Measurements from ENCODE around the gene HOXC12. TPM values are rescaled to one million over a fixed set of nuclear protein-coding genes. Genes with fewer than 3 reads are reported as not detected.

Gene HOXC12
- not detected for total RNA-seq

GRCh38 chr12:53954694-53955035 lies at the start of gene HOXC12:
TSS of gene HOXC12 (plus strand) at chr12:53954903. CDS start at chr12:53954930, 27 bp downstream.
- no peak for ATAC-seq (ENCODE audit: low read depth)
- no peak for DNase-seq
- H3K27me3 Mint-ChIP-seq = peaks cover 95% of the 10 kb centered on the region
- no peak within 1 kb of the TSS for H3K4me3 Mint-ChIP-seq
- H3K9me3 Mint-ChIP-seq = no peaks in the 10 kb centered on the region
- POLR2A ChIA-PET = no interaction called here
- H3K4me1 Mint-ChIP-seq = peaks cover 5% of the 10 kb centered on the region
- H3K27ac Mint-ChIP-seq = peak within 1 kb of the TSS; percentile 55
- no peaks in the 10 kb centered on the region for H3K36me3 Mint-ChIP-seq

GRCh38 chr12:53907103-53907502 lies 47.6 kb upstream of the HOXC12 start:
- Mint-ChIP-seq H3K9me3 (no peaks in the 10 kb centered on the region), H3K27me3 (peaks cover 38% of the 10 kb centered on the region), H3K4me1 (no peaks in the 10 kb centered on the region), H3K4me3 (no peak overlapping the region), H3K27ac (no peak overlapping the region), H3K36me3 (no peaks in the 10 kb centered on the region)
- ATAC-seq (ENCODE audit: low read depth) (no peak), DNase-seq (no peak)
- POLR2A ChIA-PET = no interaction called here

- H3K27me3 Mint-ChIP-seq = peaks cover 74% of the 10 kb centered on the region
- no peak for ATAC-seq (ENCODE audit: low read depth)
- H3K4me3 Mint-ChIP-seq = no peak overlapping the region
- DNase-seq = no peak
- no peak overlapping the region for H3K27ac Mint-ChIP-seq
- no peaks in the 10 kb centered on the region for H3K36me3 Mint-ChIP-seq
- H3K9me3 Mint-ChIP-seq = no peaks in the 10 kb centered on the region
- POLR2A ChIA-PET = no interaction called here
- no peaks in the 10 kb centered on the region for H3K4me1 Mint-ChIP-seq
These were observed 37.7 kb upstream of the HOXC12 start for GRCh38 chr12:53916788-53917655.

GRCh38 chr12:53924521-53925405 lies 29.9 kb upstream of the HOXC12 start:
- POLR2A ChIA-PET = no interaction called here
- Mint-ChIP-seq H3K36me3 (no peaks in the 10 kb centered on the region), H3K27ac (no peak overlapping the region), H3K27me3 (peaks cover 92% of the 10 kb centered on the region), H3K9me3 (peaks cover 5% of the 10 kb centered on the region), H3K4me3 (no peak overlapping the region), H3K4me1 (no peaks in the 10 kb centered on the region)
- no peak for DNase-seq
- ATAC-seq (ENCODE audit: low read depth) = no peak

- DNase-seq = no peak
- H3K27me3 Mint-ChIP-seq = peaks cover 96% of the 10 kb centered on the region
- no peak overlapping the region for H3K27ac Mint-ChIP-seq
- ATAC-seq (ENCODE audit: low read depth) = no peak
- no peak overlapping the region for H3K4me3 Mint-ChIP-seq
- H3K9me3 Mint-ChIP-seq = peaks cover 5% of the 10 kb centered on the region
- POLR2A ChIA-PET = interaction anchor here (0.7 kb wide), 1 partner anchor 665 kb away, joined by 3 read pairs; no protein-coding TSS in a partner anchor
- no peaks in the 10 kb centered on the region for H3K4me1 Mint-ChIP-seq
- no peaks in the 10 kb centered on the region for H3K36me3 Mint-ChIP-seq
These were observed 27.3 kb upstream of the HOXC12 start for GRCh38 chr12:53927220-53928029.

GRCh38 chr12:53928054-53928835 lies 26.5 kb upstream of the HOXC12 start:
- H3K27me3 Mint-ChIP-seq = peaks cover 96% of the 10 kb centered on the region
- POLR2A ChIA-PET = interaction anchor here (0.7 kb wide), 1 partner anchor 664 kb away, joined by 3 read pairs; no protein-coding TSS in a partner anchor
- ATAC-seq (ENCODE audit: low read depth) = no peak
- peak overlapping the region; percentile 41 for H3K27ac Mint-ChIP-seq
- no peak for DNase-seq
- no peaks in the 10 kb centered on the region for H3K4me1 Mint-ChIP-seq
- H3K4me3 Mint-ChIP-seq = no peak overlapping the region
- peaks cover 5% of the 10 kb centered on the region for H3K9me3 Mint-ChIP-seq
- no peaks in the 10 kb centered on the region for H3K36me3 Mint-ChIP-seq

- no peak for ATAC-seq (ENCODE audit: low read depth)
- H3K4me3 Mint-ChIP-seq = no peak overlapping the region
- no peaks in the 10 kb centered on the region for H3K36me3 Mint-ChIP-seq
- H3K9me3 Mint-ChIP-seq = peaks cover 5% of the 10 kb centered on the region
- DNase-seq = no peak
- H3K27ac Mint-ChIP-seq = no peak overlapping the region
- peaks cover 96% of the 10 kb centered on the region for H3K27me3 Mint-ChIP-seq
- POLR2A ChIA-PET = no interaction called here
- no peaks in the 10 kb centered on the region for H3K4me1 Mint-ChIP-seq
These were observed 25.2 kb upstream of the HOXC12 start for GRCh38 chr12:53929527-53929926.

GRCh38 chr12:53930591-53931255 lies 24.0 kb upstream of the HOXC12 start:
- no peak for ATAC-seq (ENCODE audit: low read depth)
- DNase-seq = no peak
- peaks cover 96% of the 10 kb centered on the region for H3K27me3 Mint-ChIP-seq
- H3K9me3 Mint-ChIP-seq = peaks cover 5% of the 10 kb centered on the region
- H3K36me3 Mint-ChIP-seq = no peaks in the 10 kb centered on the region
- no peak overlapping the region for H3K27ac Mint-ChIP-seq
- no peaks in the 10 kb centered on the region for H3K4me1 Mint-ChIP-seq
- POLR2A ChIA-PET = no interaction called here
- H3K4me3 Mint-ChIP-seq = no peak overlapping the region

- Mint-ChIP-seq H3K4me1 (no peaks in the 10 kb centered on the region), H3K36me3 (no peaks in the 10 kb centered on the region), H3K4me3 (no peak overlapping the region), H3K27ac (no peak overlapping the region), H3K27me3 (peaks cover 95% of the 10 kb centered on the region), H3K9me3 (peaks cover 5% of the 10 kb centered on the region)
- DNase-seq (no peak), ATAC-seq (ENCODE audit: low read depth) (no peak)
- POLR2A ChIA-PET = no interaction called here
These were observed 22.7 kb upstream of the HOXC12 start for GRCh38 chr12:53931844-53932581.

GRCh38 chr12:53932915-53933314 lies 21.8 kb upstream of the HOXC12 start:
- Mint-ChIP-seq H3K9me3 (peaks cover 3% of the 10 kb centered on the region), H3K4me1 (no peaks in the 10 kb centered on the region), H3K27ac (no peak overlapping the region), H3K27me3 (peaks cover 95% of the 10 kb centered on the region), H3K4me3 (no peak overlapping the region), H3K36me3 (no peaks in the 10 kb centered on the region)
- ATAC-seq (ENCODE audit: low read depth) = no peak
- POLR2A ChIA-PET = no interaction called here
- DNase-seq = no peak

- H3K9me3 Mint-ChIP-seq = no peaks in the 10 kb centered on the region
- H3K4me1 Mint-ChIP-seq = no peaks in the 10 kb centered on the region
- no peak overlapping the region for H3K27ac Mint-ChIP-seq
- H3K36me3 Mint-ChIP-seq = no peaks in the 10 kb centered on the region
- H3K4me3 Mint-ChIP-seq = peak overlapping the region; percentile 31
- DNase-seq (no peak), ATAC-seq (ENCODE audit: low read depth) (no peak)
- POLR2A ChIA-PET = no interaction called here
- peaks cover 90% of the 10 kb centered on the region for H3K27me3 Mint-ChIP-seq
These were observed 19.0 kb upstream of the HOXC12 start for GRCh38 chr12:53935383-53936341.
